Left lung (tissue), 10 donors: ENCODE measurements around the gene SMIM10. TPM values are rescaled to one million over a fixed set of nuclear protein-coding genes. Genes with fewer than 3 reads are reported as not detected.
A peak's percentile ranks its signal among the peaks of the same experiment; 100 is the strongest.

Experiments used
- ATAC-seq: fragments of 200-7000 bp; cut with Tn5 transposase; one replicate; pipeline ENCODE4 v1.9.1; 2020; ENCODE audit warnings: moderate library complexity
- DNase-seq, 4 donors: peaks; one replicate each; pipeline ENCODE4 v3.0.0-alpha.2; 2013 to 2020
- H3K27ac ChIP-seq, 2 donors: fragments of 200-600 bp; sonication (generic) in 1 of 2; one replicate each; pipeline versions ENCODE4 v1.5.0 to v1.8.0; 2020 to 2021
- H3K27me3 ChIP-seq, 2 donors: fragments of 200-600 bp; sonication (generic) in 1 of 2; one replicate each; pipeline versions ENCODE4 v1.5.0 to v1.8.0; 2020 to 2021
- H3K36me3 ChIP-seq, 2 donors: fragments of 200-600 bp; sonication (generic) in 1 of 2; one replicate each; pipeline versions ENCODE4 v1.5.0 to v1.8.0; 2020 to 2021
- H3K4me1 ChIP-seq, 2 donors: fragments of 200-600 bp; one replicate each; pipeline ENCODE4 v1.8.0; 2021
- H3K4me3 ChIP-seq, 2 donors: fragments of 200-600 bp; sonication (generic) in 1 of 2; one replicate each; pipeline versions ENCODE4 v1.5.0 to v1.8.0; 2020 to 2021; ENCODE audit warnings: mild to moderate bottlenecking in 1 of 2
- H3K9me3 ChIP-seq, 2 donors: fragments of 200-600 bp; sonication (generic) in 1 of 2; one replicate each; pipeline versions ENCODE4 v1.5.0 to v1.8.0; 2020 to 2021
- CTCF ChIP-seq, 2 donors: fragments of 200-600 bp; sonication (generic) in 1 of 2; IDR thresholded peaks; one replicate each; pipeline versions ENCODE4 v1.5.0 to v1.8.0; 2021; ENCODE audit warnings: antibody characterized with exemption in 2 of 2
- intact Hi-C, 2 donors: fragments of 100-400 bp; cut with DNase I; formaldehyde crosslinking; loops; one replicate each; pipeline versions ENCODE4 v1.11.2 to v1.14.2; 2022
- polyA plus RNA-seq, 6 donors: library from polyadenylated mRNA; unstranded; fragments of 120-200 nt; gene quantifications; one replicate each; pipeline ENCODE4 v1.2.1, GENCODE V29; 2013; ENCODE audit not compliant: insufficient read length in 6 of 6
- total RNA-seq, 2 donors: library from RNA; stranded (reverse); fragmentation: NEBNext Ultra II Directional; extraction: Animal tissue kit (Norgen Biotek cat#: 25700); gene quantifications; one replicate each; pipeline ENCODE4 v1.2.1, GENCODE V29; 2021
- donor health status: DM: no; HTN: yes; CAD: no.
- donor health status: DM: no; HTN: no; CAD: no.

The SMIM10 gene
- total and polyA plus RNA-seq, 8 donors: 3.0 to 8.2 (median 6.8) TPM

- H3K27me3 ChIP-seq: no peaks in the 10 kb centered on the region
- DNase-seq: no peak
- no peak for ATAC-seq
- H3K36me3 ChIP-seq: no peaks in the 10 kb centered on the region
- H3K4me3 ChIP-seq: no peak overlapping the region
- no peak overlapping the region for H3K27ac ChIP-seq
- H3K9me3 ChIP-seq: no peaks in the 10 kb centered on the region
- intact Hi-C loops: no loop called here
- H3K4me1 ChIP-seq: no peaks in the 10 kb centered on the region
- TF ChIP-seq CTCF (IDR thresholded peaks at IDR 0.05): no peak
These were observed 6.9 kb downstream of the SMIM10 start for GRCh38 chrX:134997646-134998045.

- ATAC-seq: no peak
- intact Hi-C loops: no loop called here
- H3K27ac ChIP-seq: no peak overlapping the region
- H3K27me3 ChIP-seq: no peaks in the 10 kb centered on the region
- no peaks in the 10 kb centered on the region for H3K9me3 ChIP-seq
- H3K4me3 ChIP-seq: no peak overlapping the region
- DNase-seq: no peak
- H3K4me1 ChIP-seq: no peaks in the 10 kb centered on the region
- TF ChIP-seq CTCF (IDR thresholded peaks at IDR 0.05): no peak
- H3K36me3 ChIP-seq: no peaks in the 10 kb centered on the region
These were observed 7.5 kb downstream of the SMIM10 start for GRCh38 chrX:134998246-134998645.

- Histone ChIP-seq H3K4me1 (no peaks in the 10 kb centered on the region), H3K27ac (no peak overlapping the region), H3K4me3 (no peak overlapping the region), H3K9me3 (no peaks in the 10 kb centered on the region), H3K36me3 (no peaks in the 10 kb centered on the region), H3K27me3 (no peaks in the 10 kb centered on the region)
- intact Hi-C loops: no loop called here
- ATAC-seq (peak; percentile 29), DNase-seq (peak in 1 of 4 donors; percentile 15)
- TF ChIP-seq CTCF (IDR thresholded peaks at IDR 0.05): peak; percentile 28 to 30
These were observed 8.7 kb downstream of the SMIM10 start for GRCh38 chrX:134999469-134999868.

- DNase-seq (no peak), ATAC-seq (no peak)
- Histone ChIP-seq H3K36me3 (no peaks in the 10 kb centered on the region), H3K9me3 (no peaks in the 10 kb centered on the region), H3K4me3 (no peak overlapping the region), H3K27me3 (no peaks in the 10 kb centered on the region), H3K27ac (peak overlapping the region in 1 of 2 donors; percentile 13), H3K4me1 (no peaks in the 10 kb centered on the region)
- intact Hi-C loops: no loop called here
- no peak for TF ChIP-seq CTCF (IDR thresholded peaks at IDR 0.05)
These were observed 9.7 kb downstream of the SMIM10 start for GRCh38 chrX:135000516-135000915.

GRCh38 chrX:135003876-135004623 lies 13.3 kb downstream of the SMIM10 start:
- intact Hi-C loops: no loop called here
- Histone ChIP-seq H3K27me3 (no peaks in the 10 kb centered on the region), H3K36me3 (no peaks in the 10 kb centered on the region), H3K9me3 (no peaks in the 10 kb centered on the region), H3K4me3 (peak overlapping the region; percentile 17 to 34), H3K4me1 (no peaks in the 10 kb centered on the region), H3K27ac (peak overlapping the region in 1 of 2 donors; percentile 19)
- TF ChIP-seq CTCF (IDR thresholded peaks at IDR 0.05): no peak
- peak; percentile 88 to 95 (median 92) for DNase-seq
- peak; percentile 99 for ATAC-seq
